Activated CD4-positive, alpha-beta T cell treated with anti-CD3 and anti-CD28 coated beads, Interleukin-2, amount 10 ng/mL, durations not matched to agents 7 days and 5 days (primary cell): ENCODE measurements around the gene RHEX. TPM values are rescaled to one million over a fixed set of nuclear protein-coding genes. Genes with fewer than 3 reads are reported as not detected.
"Not testable (repeated sequence)": the region's sequence is repeated elsewhere in the genome, so short reads cannot be mapped to it uniquely, and the experiment has no call there.

ENCODE experiments used
- CTCF ChIA-PET: fragments of 350-600 bp; sonication (Branson Sonifier 250); formaldehyde crosslinking; loops from one replicate; lab custom pipeline; 2021; ENCODE audit warnings: antibody characterized with exemption; lab: Charles Lee
- POLR2A ChIA-PET: fragments of 350-600 bp; sonication (Branson Sonifier 250); formaldehyde crosslinking; loops from one replicate; lab custom pipeline; 2021; ENCODE audit warnings: antibody characterized with exemption; lab: Charles Lee
- DNase-seq: peaks from one replicate; pipeline ENCODE4 v3.0.0-alpha.2; 2020
- H3K27ac Mint-ChIP-seq: one replicate; pipeline ENCODE4 v1.8.0; 2021; ENCODE audit warnings: mild to moderate bottlenecking, moderate library complexity, mixed read lengths
- H3K27me3 Mint-ChIP-seq: one replicate; pipeline ENCODE4 v1.8.0; 2021; ENCODE audit warnings: mixed read lengths
- H3K36me3 Mint-ChIP-seq: one replicate; pipeline ENCODE4 v1.8.0; 2021; ENCODE audit warnings: low read depth, mixed read lengths
- H3K4me1 Mint-ChIP-seq: one replicate; pipeline ENCODE4 v1.8.0; 2021; ENCODE audit warnings: mixed read lengths
- H3K4me3 Mint-ChIP-seq: one replicate; pipeline ENCODE4 v1.8.0; 2021; ENCODE audit warnings: mild to moderate bottlenecking, moderate library complexity, mixed read lengths
- H3K9me3 Mint-ChIP-seq: one replicate; pipeline ENCODE4 v1.8.0; 2021; ENCODE audit warnings: mixed read lengths
- total RNA-seq, 2 experiments: library from RNA; stranded (reverse); gene quantifications; one replicate each; pipeline ENCODE4 v1.2.3, GENCODE V29; 2021

Gene RHEX
- not detected for total RNA-seq

DNA sequence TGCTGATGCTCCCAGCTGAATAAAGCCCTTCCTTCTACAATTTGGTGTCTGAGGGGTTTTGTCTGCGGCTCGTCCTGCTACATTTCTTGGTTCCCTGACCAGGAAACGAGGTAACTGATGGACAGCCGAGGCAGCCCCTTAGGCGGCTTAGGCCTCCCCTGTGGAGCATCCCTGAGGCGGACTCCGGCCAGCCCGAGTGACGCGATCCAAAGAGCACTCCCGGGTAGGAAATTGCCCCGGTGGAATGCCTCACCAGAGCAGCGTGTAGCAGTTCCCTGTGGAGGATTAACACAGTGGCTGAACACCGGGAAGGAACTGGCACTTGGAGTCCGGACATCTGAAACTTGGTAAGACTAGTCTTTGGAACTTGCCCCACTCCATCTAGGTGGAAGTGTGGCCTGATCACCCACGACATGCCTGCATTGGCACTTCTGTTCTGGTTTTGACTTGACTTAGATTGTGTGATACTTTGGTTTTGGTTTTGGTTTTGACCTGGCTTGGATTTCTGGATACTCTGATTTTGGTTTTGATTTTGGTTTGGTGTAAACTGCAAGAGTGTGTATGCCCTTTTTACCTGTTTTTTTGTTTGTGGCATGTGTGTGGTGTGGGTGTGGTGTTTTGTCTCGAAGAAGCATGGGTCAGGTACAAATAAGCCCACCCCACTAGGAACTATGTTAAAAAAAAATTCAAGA lies at the start of gene RHEX:
TSS of gene RHEX (plus strand) at position 255 of the 692 bp plus-strand sequence. CDS start 44,656 bp downstream, outside the sequence.
- DNase-seq: peak; percentile 49
- Mint-ChIP-seq H3K4me3 (peak within 1 kb of the TSS; percentile 20), H3K4me1 (peaks cover 43% of the 10 kb centered on the region), H3K27ac (peak within 1 kb of the TSS; percentile 54)
- H3K9me3 Mint-ChIP-seq, H3K27me3 Mint-ChIP-seq, H3K36me3 Mint-ChIP-seq, POLR2A ChIA-PET: not testable (repeated sequence)
- CTCF ChIA-PET: interaction anchor here (1.2 kb wide), 1 partner anchor 44 kb away, joined by 3 read pairs; no protein-coding TSS in a partner anchor

- Mint-ChIP-seq H3K4me3 (no peak overlapping the region), H3K27me3 (no peaks in the 10 kb centered on the region), H3K9me3 (no peaks in the 10 kb centered on the region), H3K4me1 (peaks cover 4% of the 10 kb centered on the region), H3K27ac (peak overlapping the region; percentile 4), H3K36me3 (no peaks in the 10 kb centered on the region)
- ChIA-PET CTCF (interaction anchor here (1.0 kb wide), 1 partner anchor 7 kb away, joined by 3 read pairs; no protein-coding TSS in a partner anchor), POLR2A (no interaction called here)
- no peak for DNase-seq
Observed at GRCh38 chr1:206003854-206004800, 48.8 kb upstream of the RHEX start.

DNA sequence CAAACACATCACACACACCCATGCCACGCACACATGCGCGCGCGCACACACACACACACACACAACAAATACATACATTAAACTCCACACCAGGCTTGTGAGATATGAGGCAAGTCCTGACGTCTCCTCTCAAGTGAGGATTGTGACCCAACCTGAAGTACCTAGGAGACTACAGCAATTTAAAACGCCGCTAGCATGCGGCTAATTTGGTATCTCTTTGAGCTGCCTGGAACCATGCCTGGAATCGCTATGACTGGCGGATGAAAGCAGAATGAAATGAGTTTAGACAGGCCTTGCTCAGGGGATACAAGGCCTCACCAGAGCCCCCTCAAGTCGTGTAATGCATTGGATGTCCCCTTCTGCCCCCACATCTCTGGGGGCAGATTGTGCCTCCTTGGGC lies 48.1 kb upstream of the RHEX start:
- Mint-ChIP-seq H3K4me1 (peaks cover 4% of the 10 kb centered on the region), H3K27ac (no peak overlapping the region), H3K27me3 (no peaks in the 10 kb centered on the region), H3K4me3 (no peak overlapping the region), H3K9me3 (no peaks in the 10 kb centered on the region), H3K36me3 (no peaks in the 10 kb centered on the region)
- no peak for DNase-seq
- POLR2A ChIA-PET: no interaction called here
- CTCF ChIA-PET: no interaction called here

GRCh38 chr1:206005234-206005633 lies 47.7 kb upstream of the RHEX start:
- no peak for DNase-seq
- H3K27me3 Mint-ChIP-seq: no peaks in the 10 kb centered on the region
- H3K27ac Mint-ChIP-seq: no peak overlapping the region
- H3K4me3 Mint-ChIP-seq: no peak overlapping the region
- no peaks in the 10 kb centered on the region for H3K36me3 Mint-ChIP-seq
- peaks cover 4% of the 10 kb centered on the region for H3K4me1 Mint-ChIP-seq
- ChIA-PET POLR2A (no interaction called here), CTCF (no interaction called here)
- no peaks in the 10 kb centered on the region for H3K9me3 Mint-ChIP-seq

GRCh38 chr1:206005778-206006180 lies 47.2 kb upstream of the RHEX start:
- Mint-ChIP-seq H3K4me3 (no peak overlapping the region), H3K9me3 (no peaks in the 10 kb centered on the region), H3K4me1 (peaks cover 7% of the 10 kb centered on the region), H3K27ac (no peak overlapping the region), H3K27me3 (no peaks in the 10 kb centered on the region), H3K36me3 (no peaks in the 10 kb centered on the region)
- ChIA-PET CTCF (interaction anchor here (1.0 kb wide), 1 partner anchor 29 kb away, joined by 3 read pairs; no protein-coding TSS in a partner anchor), POLR2A (no interaction called here)
- no peak for DNase-seq

GRCh38 chr1:206006946-206007345 lies 46.0 kb upstream of the RHEX start:
- H3K4me1 Mint-ChIP-seq: peaks cover 14% of the 10 kb centered on the region
- no peak overlapping the region for H3K4me3 Mint-ChIP-seq
- no peak overlapping the region for H3K27ac Mint-ChIP-seq
- no peaks in the 10 kb centered on the region for H3K27me3 Mint-ChIP-seq
- ChIA-PET POLR2A (no interaction called here), CTCF (interaction anchor here (1.0 kb wide), 1 partner anchor 30 kb away, joined by 3 read pairs; no protein-coding TSS in a partner anchor)
- H3K9me3 Mint-ChIP-seq: no peaks in the 10 kb centered on the region
- no peaks in the 10 kb centered on the region for H3K36me3 Mint-ChIP-seq
- no peak for DNase-seq

GRCh38 chr1:206010060-206010459 lies 42.9 kb upstream of the RHEX start:
- Mint-ChIP-seq H3K4me1 (peaks cover 28% of the 10 kb centered on the region), H3K4me3 (no peak overlapping the region), H3K27ac (no peak overlapping the region), H3K9me3 (no peaks in the 10 kb centered on the region), H3K27me3 (no peaks in the 10 kb centered on the region), H3K36me3 (no peaks in the 10 kb centered on the region)
- CTCF ChIA-PET: interaction anchor here (0.6 kb wide), 1 partner anchor 203 kb away, joined by 5 read pairs; no protein-coding TSS in a partner anchor
- POLR2A ChIA-PET: no interaction called here
- DNase-seq: no peak

DNA sequence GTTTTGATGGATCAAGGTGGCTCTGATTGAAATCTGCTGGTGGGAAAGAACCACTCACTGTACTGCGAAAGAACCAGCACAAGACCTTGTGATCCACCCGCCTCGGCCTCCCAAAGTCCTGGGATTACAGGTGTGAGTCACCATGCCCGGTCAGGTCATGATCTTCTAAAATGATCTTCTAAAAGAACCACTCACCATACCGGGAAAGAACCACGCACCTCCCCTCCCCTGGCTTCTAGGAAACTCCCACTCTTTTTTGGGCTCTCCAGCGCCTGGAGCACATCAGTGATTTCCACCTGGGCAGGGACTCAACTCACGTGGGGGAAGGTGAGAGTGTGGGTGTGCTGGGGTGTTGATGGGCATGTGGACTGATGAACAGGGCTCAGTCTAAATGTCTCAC lies 41.9 kb upstream of the RHEX start:
- Mint-ChIP-seq H3K4me3 (no peak overlapping the region), H3K27me3 (no peaks in the 10 kb centered on the region), H3K4me1 (peaks cover 28% of the 10 kb centered on the region), H3K9me3 (no peaks in the 10 kb centered on the region), H3K27ac (no peak overlapping the region), H3K36me3 (no peaks in the 10 kb centered on the region)
- CTCF ChIA-PET: interaction anchor here (1.1 kb wide), 2 partner anchors 8 to 23 kb away, joined by 3 read pairs; partner anchors contain the start of gene RAB7B
- POLR2A ChIA-PET: no interaction called here
- no peak for DNase-seq

DNA sequence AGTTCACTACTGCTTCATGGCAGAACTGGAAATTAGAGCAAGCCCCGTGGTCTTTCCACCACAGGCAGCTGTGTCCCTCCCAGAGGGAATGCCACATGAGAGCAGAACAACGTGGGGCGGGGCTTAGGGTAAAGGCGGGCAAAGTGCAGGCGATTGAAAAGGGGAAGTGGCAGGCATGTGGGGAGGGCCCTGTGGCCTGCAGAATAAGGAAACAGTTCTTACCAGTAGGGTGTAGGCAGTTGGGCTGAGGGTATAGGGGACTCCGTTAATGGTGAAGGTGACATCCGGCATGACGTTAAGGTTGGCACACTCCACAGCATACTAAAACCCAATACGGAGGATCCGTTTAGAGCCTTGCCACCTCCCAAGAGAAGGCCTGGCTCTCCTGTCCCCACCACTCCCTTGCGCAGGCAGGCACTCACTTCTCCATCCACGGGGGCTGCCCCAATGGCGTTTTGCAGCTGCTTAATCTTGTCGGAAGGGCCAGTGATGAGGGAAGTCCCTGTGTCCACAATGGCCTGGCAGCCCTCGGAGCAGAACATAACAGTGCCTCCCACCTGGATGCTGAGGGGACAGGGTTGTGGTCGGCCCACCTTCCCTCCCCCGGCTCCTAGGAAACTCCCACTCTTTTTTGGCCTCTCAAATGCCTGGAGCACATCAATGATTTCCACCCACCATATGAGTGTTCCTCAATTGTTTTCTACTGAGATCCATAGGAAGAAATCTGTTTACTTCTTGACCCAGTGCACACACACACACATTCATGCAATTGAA lies 40.7 kb upstream of the RHEX start:
- Mint-ChIP-seq H3K27ac (peak overlapping the region; percentile 66), H3K36me3 (no peaks in the 10 kb centered on the region), H3K27me3 (no peaks in the 10 kb centered on the region), H3K4me3 (no peak overlapping the region), H3K9me3 (no peaks in the 10 kb centered on the region), H3K4me1 (peaks cover 28% of the 10 kb centered on the region)
- CTCF ChIA-PET: interaction anchor here (1.0 to 1.1 kb wide), 3 partner anchors 9 to 22 kb away, joined by 3 read pairs; partner anchors contain the start of gene RAB7B
- DNase-seq: peak; percentile 42
- POLR2A ChIA-PET: no interaction called here

- H3K4me3 Mint-ChIP-seq: no peak overlapping the region
- peaks cover 28% of the 10 kb centered on the region for H3K4me1 Mint-ChIP-seq
- CTCF ChIA-PET: no interaction called here
Observed at GRCh38 chr1:206013026-206013795, 39.8 kb upstream of the RHEX start.

GRCh38 chr1:206014601-206015000 lies 38.4 kb upstream of the RHEX start:
- H3K27ac Mint-ChIP-seq: no peak overlapping the region
- H3K4me3 Mint-ChIP-seq: no peak overlapping the region
- peaks cover 13% of the 10 kb centered on the region for H3K27me3 Mint-ChIP-seq
- DNase-seq: no peak
- peaks cover 28% of the 10 kb centered on the region for H3K4me1 Mint-ChIP-seq
- no peaks in the 10 kb centered on the region for H3K9me3 Mint-ChIP-seq
- no peaks in the 10 kb centered on the region for H3K36me3 Mint-ChIP-seq
- CTCF ChIA-PET: interaction anchor here (1.4 kb wide), 1 partner anchor 35 kb away, joined by 3 read pairs; no protein-coding TSS in a partner anchor
- POLR2A ChIA-PET: no interaction called here

More at GRCh38 chr1:206013026-206013795, 39.8 kb upstream of the RHEX start:
- Mint-ChIP-seq H3K27me3 (peaks cover 5% of the 10 kb centered on the region), H3K27ac (no peak overlapping the region), H3K9me3 (no peaks in the 10 kb centered on the region), H3K36me3 (no peaks in the 10 kb centered on the region)
- DNase-seq: no peak
- POLR2A ChIA-PET: no interaction called here
